IMR-90 (cell line): Measurements from ENCODE around the gene TBC1D22A. TPM values are rescaled to one million over a fixed set of nuclear protein-coding genes. Genes with fewer than 3 reads are reported as not detected.

Source experiments
- ATAC-seq: fragments of 200-7000 bp; cut with Tn5 transposase; 2 replicates; pipeline ENCODE4 v1.9.1; 2020; ENCODE audit warnings: low read depth, mild to moderate bottlenecking, moderate library complexity
- BruUV-seq: library from RNA; stranded (reverse); fragments of 400-500 nt; replicated peaks from 2 replicates; lab custom pipeline; 2021; lab: Mats Ljungman, UMichigan
- CTCF ChIA-PET: fragments of 300-600 bp; formaldehyde crosslinking; extraction: SDS; loops from one replicate; lab custom pipeline; 2021; ENCODE audit warnings: antibody characterized with exemption; lab: Yijun Ruan, JAX
- POLR2A ChIA-PET: fragments of 300-600 bp; sonication (Branson Sonifier 250); formaldehyde crosslinking; loops from one replicate; lab custom pipeline; 2022; ENCODE audit warnings: antibody characterized with exemption; ENCODE audit not compliant: unreplicated experiment; lab: Charles Lee
- DNase-seq: peaks from one replicate; pipeline ENCODE4 v3.0.0; 2013
- H2AFZ ChIP-seq: replicated peaks from 2 replicates; pipeline ENCODE3; 2013; ENCODE audit warnings: low read length, mild to moderate bottlenecking; ENCODE audit not compliant: poor library complexity
- H2AK5ac ChIP-seq: 2 replicates; pipeline ENCODE4 v1.6.1; 2013; ENCODE audit warnings: low read depth, low read length, inconsistent platforms
- H2AK9ac ChIP-seq: replicated peaks from 2 replicates; pipeline ENCODE3; 2013; ENCODE audit warnings: mild to moderate bottlenecking, low read depth, low read length, moderate library complexity; ENCODE audit not compliant: poor library complexity
- H2BK120ac ChIP-seq: 2 replicates; pipeline ENCODE4 v1.6.1; 2013; ENCODE audit warnings: low read depth, low read length, inconsistent platforms
- H2BK15ac ChIP-seq: 3 replicates; pipeline ENCODE4 v1.6.1; 2013; ENCODE audit warnings: low read depth, low read length, inconsistent platforms
- H2BK20ac ChIP-seq: 2 replicates; pipeline ENCODE4 v1.6.1; 2013; ENCODE audit warnings: low read depth, mild to moderate bottlenecking, inconsistent platforms, low read length, moderate library complexity
- H2BK5ac ChIP-seq: 2 replicates; pipeline ENCODE4 v1.6.1; 2013; ENCODE audit warnings: mild to moderate bottlenecking, low read depth, low read length, inconsistent platforms; ENCODE audit not compliant: poor library complexity, severe bottlenecking
- H3K14ac ChIP-seq: replicated peaks from 2 replicates; pipeline ENCODE4 v1.6.1; 2013; ENCODE audit warnings: low read depth, low read length, inconsistent platforms
- H3K18ac ChIP-seq: 2 replicates; pipeline ENCODE4 v1.6.1; 2013; ENCODE audit warnings: low read depth, low read length, control low read depth
- H3K23ac ChIP-seq: 2 replicates; pipeline ENCODE4 v1.6.1; 2013; ENCODE audit warnings: low read depth, low read length, inconsistent platforms
- H3K27ac ChIP-seq: 2 replicates; pipeline ENCODE4 v1.5.1; 2013; ENCODE audit warnings: mild to moderate bottlenecking, control low read depth, low read length; ENCODE audit not compliant: insufficient read depth
- H3K27me3 ChIP-seq: 2 replicates; pipeline ENCODE4 v1.6.1; 2013; ENCODE audit warnings: low read length; ENCODE audit not compliant: control insufficient read depth, insufficient read depth
- H3K36me3 ChIP-seq: 2 replicates; pipeline ENCODE4 v1.6.1; 2013; ENCODE audit warnings: low read length, mixed read lengths; ENCODE audit not compliant: control insufficient read depth, insufficient read depth
- H3K4ac ChIP-seq: 2 replicates; pipeline ENCODE4 v1.6.1; 2013; ENCODE audit warnings: low read depth, low read length, inconsistent platforms
- H3K4me1 ChIP-seq: 2 replicates; pipeline ENCODE4 v1.6.1; 2013; ENCODE audit warnings: low read length, mixed read lengths; ENCODE audit not compliant: control insufficient read depth, insufficient read depth
- H3K4me2 ChIP-seq: 2 replicates; pipeline ENCODE4 v1.6.1; 2013; ENCODE audit warnings: low read depth, mild to moderate bottlenecking, control low read depth, low read length, moderate library complexity
- H3K4me3 ChIP-seq: 2 replicates; pipeline ENCODE4 v1.5.1; 2013; ENCODE audit warnings: low read depth, mild to moderate bottlenecking, control low read depth, low read length, moderate library complexity; ENCODE audit not compliant: insufficient read depth
- H3K56ac ChIP-seq: 2 replicates; pipeline ENCODE4 v1.6.1; 2013; ENCODE audit warnings: low read length, inconsistent platforms; ENCODE audit not compliant: insufficient read depth; ENCODE audit errors: extremely low read depth
- H3K79me1 ChIP-seq, 2 experiments: 2 replicates each; pipeline ENCODE4 v1.6.1; 2013; ENCODE audit warnings: low read length in 2 of 2, inconsistent platforms in 1 of 2, low read depth in 1 of 2
- H3K9ac ChIP-seq: 2 replicates; pipeline ENCODE4 v1.6.1; 2013; ENCODE audit warnings: low read depth, low read length, control low read depth
- H3K9me1 ChIP-seq: 2 replicates; pipeline ENCODE4 v1.6.1; 2013; ENCODE audit warnings: low read length, inconsistent platforms; ENCODE audit not compliant: insufficient read depth
- H3K9me3 ChIP-seq: 2 replicates; pipeline ENCODE4 v1.6.1; 2013; ENCODE audit warnings: low read length; ENCODE audit not compliant: control insufficient read depth, insufficient read depth
- H4K20me1 ChIP-seq: 2 replicates; pipeline ENCODE4 v1.6.1; 2013; ENCODE audit warnings: low read length, inconsistent platforms; ENCODE audit not compliant: insufficient read depth
- H4K5ac ChIP-seq: 2 replicates; pipeline ENCODE4 v1.6.1; 2013; ENCODE audit warnings: mild to moderate bottlenecking, low read depth, low read length, control low read depth
- H4K8ac ChIP-seq, 2 experiments: 2 replicates each; pipeline ENCODE4 v1.6.1; 2013; ENCODE audit warnings: low read depth in 2 of 2, low read length in 2 of 2, control low read depth in 1 of 2, inconsistent platforms in 1 of 2
- H4K91ac ChIP-seq: 2 replicates; pipeline ENCODE4 v1.6.1; 2013; ENCODE audit warnings: low read depth, low read length, inconsistent platforms; ENCODE audit not compliant: insufficient read depth
- BHLHE40 ChIP-seq: fragments of 150-350 bp; IDR thresholded peaks from 2 replicates; pipeline ENCODE4 v1.6.1; 2016; ENCODE audit warnings: mild to moderate bottlenecking, low read depth, low read length
- MAZ ChIP-seq: IDR thresholded peaks from 2 replicates; pipeline ENCODE4 v1.6.1; 2012; ENCODE audit warnings: low read depth, mild to moderate bottlenecking, low read length, improper control_type of control experiment, moderate library complexity, borderline replicate concordance
- NFE2L2 ChIP-seq: fragments of 150-350 bp; IDR thresholded peaks from 2 replicates; pipeline ENCODE4 v1.6.1; 2016; ENCODE audit warnings: low read depth, mild to moderate bottlenecking, low read length
- POLR2A ChIP-seq: IDR thresholded peaks from 2 replicates; pipeline ENCODE4 v1.6.1; 2012; ENCODE audit warnings: mild to moderate bottlenecking, low read depth, low read length
- RAD21 ChIP-seq: IDR thresholded peaks from 2 replicates; pipeline ENCODE4 v1.6.1; 2012; ENCODE audit warnings: low read length, improper control_type of control experiment
- RFX5 ChIP-seq: IDR thresholded peaks from 2 replicates; pipeline ENCODE4 v1.8.0; 2012; ENCODE audit warnings: low read depth, mild to moderate bottlenecking, low read length, moderate library complexity
- WGBS, 2 experiments: methylation state at CpG; one replicate each; pipeline versions ENCODE4 v1.1.5 to v1.1.7; 2013; ENCODE audit warnings: missing lambda C conversion rate in 2 of 2; ENCODE audit not compliant: insufficient read length in 1 of 2; ENCODE audit errors: extremely low coverage in 2 of 2; 5-methylcytosine and 5-hydroxymethylcytosine counted together
- dilution Hi-C: fragments of 300-500 bp; cut with HindIII; formaldehyde crosslinking; loops from one replicate; pipeline ENCODE4 v1.14.3; 2018; ENCODE audit warnings: low sequenced_read_pairs; ENCODE audit not compliant: unreplicated experiment
- in situ Hi-C: fragments of 300-500 bp; cut with MboI; formaldehyde crosslinking; loops from 3 replicates; pipeline ENCODE4 v1.14.3; 2019; ENCODE audit warnings: low sequenced_read_pairs, inconsistent platforms, mixed read lengths
- intact Hi-C: fragments of 100-400 bp; cut with micrococcal nuclease; formaldehyde crosslinking; loops from 2 replicates; pipeline ENCODE4 v1.10.0; 2022
- polyA plus RNA-seq, 3 experiments: library from polyadenylated mRNA; depleted of rRNA; stranded (reverse); fragments of >200 nt; gene quantifications; 2 replicates each; pipeline ENCODE4 v1.2.3, GENCODE V29; 2012; ENCODE audit warnings: low replicate concordance in 1 of 3
- total RNA-seq: library from RNA; depleted of rRNA; stranded (reverse); fragments of >200 nt; gene quantifications from 2 replicates; pipeline ENCODE4 v1.2.3, GENCODE V29; 2012
- TF ChIP-seq, protein P1 (sequence below): conservative IDR thresholded peaks from 2 replicates; pipeline ENCODE4 v1.5.1; 2012; ENCODE audit warnings: mild to moderate bottlenecking, low read depth, low read length, improper control_type of control experiment

The TBC1D22A gene
- total and polyA plus RNA-seq, 2 of the 4 experiments (the other 2 are of a cell fraction), result 9.0 to 16.7 TPM

DNA sequence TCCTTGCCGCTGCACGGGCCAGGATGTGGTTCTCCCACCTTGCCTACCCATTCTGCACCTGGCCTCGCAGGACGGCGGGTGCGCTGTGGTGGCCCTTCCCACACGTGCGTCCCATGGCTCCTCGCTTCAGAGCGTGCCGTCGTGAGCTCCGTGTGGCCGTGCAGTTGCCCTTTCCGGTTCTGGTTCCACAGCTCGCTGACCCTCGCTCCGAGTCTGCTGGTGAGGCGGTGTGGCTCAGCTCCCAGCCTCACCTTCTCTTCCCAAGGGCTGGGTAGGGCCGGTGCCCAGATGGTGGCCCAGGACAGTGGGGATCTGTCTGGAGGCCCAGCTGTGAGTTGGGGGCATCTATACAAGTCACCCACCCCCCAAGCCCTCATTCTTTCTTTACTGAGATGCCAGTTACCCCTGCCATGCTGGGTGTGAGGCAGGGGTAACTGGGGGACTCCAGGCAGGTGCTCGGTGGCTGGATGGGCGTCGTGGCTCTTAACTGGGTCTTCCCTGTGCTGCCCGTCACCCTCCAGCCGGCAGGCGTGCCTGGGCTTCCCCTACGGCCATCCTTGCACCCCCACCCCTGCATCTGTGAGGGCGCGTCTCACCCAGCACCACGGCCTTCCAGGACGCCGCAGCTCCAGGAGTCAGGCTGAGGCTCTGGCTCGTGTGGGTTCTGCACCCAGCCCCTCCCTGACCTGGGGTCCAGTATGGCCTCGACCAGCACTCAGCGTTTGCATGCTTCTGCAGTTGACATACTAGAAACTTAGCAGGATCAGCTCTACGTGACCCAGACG, 395.2 kb downstream of the TBC1D22A start (continued):
- no peak for TF ChIP-seq MAZ

DNA sequence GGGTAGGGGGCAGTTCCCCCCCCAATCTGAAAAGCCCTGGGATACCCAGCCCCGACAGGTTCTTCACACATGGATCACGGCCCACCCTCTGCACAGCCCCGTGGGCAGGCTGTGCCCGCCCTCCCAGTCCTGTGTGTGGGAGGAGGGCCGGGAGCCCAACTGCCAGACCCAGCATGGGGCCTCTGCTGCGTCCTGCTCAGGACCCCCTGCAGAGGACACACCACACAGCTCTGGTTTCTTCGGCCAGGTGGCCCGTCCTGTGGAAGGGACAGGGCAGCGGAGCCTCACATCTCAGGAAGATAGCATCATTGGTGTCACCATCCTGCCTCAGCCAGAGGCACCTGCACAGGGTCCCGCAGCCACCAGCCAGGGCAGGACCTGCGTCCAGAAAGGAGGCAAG, 396.0 kb downstream of the TBC1D22A start:
- H3K4ac ChIP-seq, result no peak overlapping the region
- H3K56ac ChIP-seq, result no peak overlapping the region
- no peak overlapping the region for H3K14ac ChIP-seq
- dilution Hi-C loops (no loop called here), in situ Hi-C loops (no loop called here), intact Hi-C loops (loop anchor here (10.0 kb wide), 1 partner anchor 314 kb away; no protein-coding TSS in a partner anchor)
- no peak overlapping the region for H2BK120ac ChIP-seq
- ATAC-seq (no peak), DNase-seq (no peak)
- no peaks in the 10 kb centered on the region for H3K27me3 ChIP-seq
- 96% methylated on average over 3 of the region's 11 CpGs; no CpG with 5 or more reads in 1 of the 2 experiments for WGBS, 2 experiments
- no peak overlapping the region for H2AFZ ChIP-seq
- no peak overlapping the region for H4K8ac ChIP-seq
- peaks cover 15% of the 10 kb centered on the region for H3K4me1 ChIP-seq
- H4K20me1 ChIP-seq, result no peaks in the 10 kb centered on the region; the same call in 1 of the 2 replicates
- H2AK9ac ChIP-seq, result no peak overlapping the region
- H3K79me1 ChIP-seq, result peaks cover 0 to 5% of the 10 kb centered on the region in 2 experiments; a peak in 1 of 4 replicates
- no peak overlapping the region for H3K27ac ChIP-seq
- BruUV-seq, result no TSS peak
- no peak overlapping the region for H2BK15ac ChIP-seq
- no peak overlapping the region for H2BK20ac ChIP-seq
- H3K9me1 ChIP-seq, result peaks cover 14% of the 10 kb centered on the region
- H2BK5ac ChIP-seq, result no peak overlapping the region
- H2AK5ac ChIP-seq, result no peak overlapping the region
- no peak overlapping the region for H4K91ac ChIP-seq
- H4K5ac ChIP-seq, result no peak overlapping the region
- CTCF ChIA-PET, result no interaction called here
- H3K9ac ChIP-seq, result no peak overlapping the region
- H3K9me3 ChIP-seq, result no peaks in the 10 kb centered on the region
- no peak overlapping the region for H3K18ac ChIP-seq
- TF ChIP-seq RFX5 (no peak), RAD21 (no peak), NFE2L2 (no peak), BHLHE40 (no peak), POLR2A (no peak), MAZ (no peak)
- TF ChIP-seq, protein P1, sequence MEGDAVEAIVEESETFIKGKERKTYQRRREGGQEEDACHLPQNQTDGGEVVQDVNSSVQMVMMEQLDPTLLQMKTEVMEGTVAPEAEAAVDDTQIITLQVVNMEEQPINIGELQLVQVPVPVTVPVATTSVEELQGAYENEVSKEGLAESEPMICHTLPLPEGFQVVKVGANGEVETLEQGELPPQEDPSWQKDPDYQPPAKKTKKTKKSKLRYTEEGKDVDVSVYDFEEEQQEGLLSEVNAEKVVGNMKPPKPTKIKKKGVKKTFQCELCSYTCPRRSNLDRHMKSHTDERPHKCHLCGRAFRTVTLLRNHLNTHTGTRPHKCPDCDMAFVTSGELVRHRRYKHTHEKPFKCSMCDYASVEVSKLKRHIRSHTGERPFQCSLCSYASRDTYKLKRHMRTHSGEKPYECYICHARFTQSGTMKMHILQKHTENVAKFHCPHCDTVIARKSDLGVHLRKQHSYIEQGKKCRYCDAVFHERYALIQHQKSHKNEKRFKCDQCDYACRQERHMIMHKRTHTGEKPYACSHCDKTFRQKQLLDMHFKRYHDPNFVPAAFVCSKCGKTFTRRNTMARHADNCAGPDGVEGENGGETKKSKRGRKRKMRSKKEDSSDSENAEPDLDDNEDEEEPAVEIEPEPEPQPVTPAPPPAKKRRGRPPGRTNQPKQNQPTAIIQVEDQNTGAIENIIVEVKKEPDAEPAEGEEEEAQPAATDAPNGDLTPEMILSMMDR, result no peak
- no peak overlapping the region for H3K4me2 ChIP-seq
- POLR2A ChIA-PET, result no interaction called here
- H3K4me3 ChIP-seq, result no peak overlapping the region
- no peak overlapping the region for H3K23ac ChIP-seq
- peaks cover 5% of the 10 kb centered on the region; the same call in 1 of the 2 replicates for H3K36me3 ChIP-seq
